Panc1 (cell line): ENCODE data around the gene PAOX.

Experiments
- TF ChIP-seq, protein P1 (sequence below): fragments of 450-650 bp; IDR thresholded peaks from 2 replicates; pipeline ENCODE4 v1.5.1; 2017; ENCODE audit warnings: mild to moderate bottlenecking
- TF ChIP-seq, protein P2 (sequence below), 2 experiments: IDR thresholded peaks; 2 replicates each; pipeline ENCODE4 v1.6.1; 2011 to 2012; ENCODE audit warnings: low read depth in 2 of 2, control low read depth in 1 of 2, low read length in 1 of 2, mild to moderate bottlenecking in 1 of 2, moderate library complexity in 1 of 2; ENCODE audit not compliant: insufficient read depth in 1 of 2

- TF ChIP-seq, protein P1, sequence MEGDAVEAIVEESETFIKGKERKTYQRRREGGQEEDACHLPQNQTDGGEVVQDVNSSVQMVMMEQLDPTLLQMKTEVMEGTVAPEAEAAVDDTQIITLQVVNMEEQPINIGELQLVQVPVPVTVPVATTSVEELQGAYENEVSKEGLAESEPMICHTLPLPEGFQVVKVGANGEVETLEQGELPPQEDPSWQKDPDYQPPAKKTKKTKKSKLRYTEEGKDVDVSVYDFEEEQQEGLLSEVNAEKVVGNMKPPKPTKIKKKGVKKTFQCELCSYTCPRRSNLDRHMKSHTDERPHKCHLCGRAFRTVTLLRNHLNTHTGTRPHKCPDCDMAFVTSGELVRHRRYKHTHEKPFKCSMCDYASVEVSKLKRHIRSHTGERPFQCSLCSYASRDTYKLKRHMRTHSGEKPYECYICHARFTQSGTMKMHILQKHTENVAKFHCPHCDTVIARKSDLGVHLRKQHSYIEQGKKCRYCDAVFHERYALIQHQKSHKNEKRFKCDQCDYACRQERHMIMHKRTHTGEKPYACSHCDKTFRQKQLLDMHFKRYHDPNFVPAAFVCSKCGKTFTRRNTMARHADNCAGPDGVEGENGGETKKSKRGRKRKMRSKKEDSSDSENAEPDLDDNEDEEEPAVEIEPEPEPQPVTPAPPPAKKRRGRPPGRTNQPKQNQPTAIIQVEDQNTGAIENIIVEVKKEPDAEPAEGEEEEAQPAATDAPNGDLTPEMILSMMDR, result no peak
- TF ChIP-seq, protein P2, sequence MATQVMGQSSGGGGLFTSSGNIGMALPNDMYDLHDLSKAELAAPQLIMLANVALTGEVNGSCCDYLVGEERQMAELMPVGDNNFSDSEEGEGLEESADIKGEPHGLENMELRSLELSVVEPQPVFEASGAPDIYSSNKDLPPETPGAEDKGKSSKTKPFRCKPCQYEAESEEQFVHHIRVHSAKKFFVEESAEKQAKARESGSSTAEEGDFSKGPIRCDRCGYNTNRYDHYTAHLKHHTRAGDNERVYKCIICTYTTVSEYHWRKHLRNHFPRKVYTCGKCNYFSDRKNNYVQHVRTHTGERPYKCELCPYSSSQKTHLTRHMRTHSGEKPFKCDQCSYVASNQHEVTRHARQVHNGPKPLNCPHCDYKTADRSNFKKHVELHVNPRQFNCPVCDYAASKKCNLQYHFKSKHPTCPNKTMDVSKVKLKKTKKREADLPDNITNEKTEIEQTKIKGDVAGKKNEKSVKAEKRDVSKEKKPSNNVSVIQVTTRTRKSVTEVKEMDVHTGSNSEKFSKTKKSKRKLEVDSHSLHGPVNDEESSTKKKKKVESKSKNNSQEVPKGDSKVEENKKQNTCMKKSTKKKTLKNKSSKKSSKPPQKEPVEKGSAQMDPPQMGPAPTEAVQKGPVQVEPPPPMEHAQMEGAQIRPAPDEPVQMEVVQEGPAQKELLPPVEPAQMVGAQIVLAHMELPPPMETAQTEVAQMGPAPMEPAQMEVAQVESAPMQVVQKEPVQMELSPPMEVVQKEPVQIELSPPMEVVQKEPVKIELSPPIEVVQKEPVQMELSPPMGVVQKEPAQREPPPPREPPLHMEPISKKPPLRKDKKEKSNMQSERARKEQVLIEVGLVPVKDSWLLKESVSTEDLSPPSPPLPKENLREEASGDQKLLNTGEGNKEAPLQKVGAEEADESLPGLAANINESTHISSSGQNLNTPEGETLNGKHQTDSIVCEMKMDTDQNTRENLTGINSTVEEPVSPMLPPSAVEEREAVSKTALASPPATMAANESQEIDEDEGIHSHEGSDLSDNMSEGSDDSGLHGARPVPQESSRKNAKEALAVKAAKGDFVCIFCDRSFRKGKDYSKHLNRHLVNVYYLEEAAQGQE (IDR thresholded peaks at IDR 0.05; ENCODE audit: insufficient read depth in 1 of 2, low read depth in 2 of 2, low read length in 1 of 2), result no peak
Measured at GRCh38 chr10:133421336-133422222, 42.5 kb downstream of the PAOX start.
